Right lobe of liver (tissue), 4 donors: Measurements from ENCODE around the gene ATXN1.

Experiments
- POLR2A ChIP-seq: fragments of 450-650 bp; IDR thresholded peaks from one replicate; pipeline ENCODE4 v1.6.1; 2017; ENCODE audit warnings: antibody characterized with exemption, mild to moderate bottlenecking
- TF ChIP-seq, protein P1 (sequence below), 4 donors: fragments of 200-600 bp in 3 of 4; fragments of 450-650 bp in 1 of 4; IDR thresholded peaks; one replicate each; pipeline versions ENCODE4 v1.5.1 to v1.8.0; 2016 to 2022; ENCODE audit warnings: antibody characterized with exemption in 4 of 4, mild to moderate bottlenecking in 2 of 4
- donor health status: DM: no; HTN: no; CAD: no.
- donor health status: DM: no; HTN: no; CAD: no.
- donor health status: DM: no; HTN: yes; CAD: no.

DNA sequence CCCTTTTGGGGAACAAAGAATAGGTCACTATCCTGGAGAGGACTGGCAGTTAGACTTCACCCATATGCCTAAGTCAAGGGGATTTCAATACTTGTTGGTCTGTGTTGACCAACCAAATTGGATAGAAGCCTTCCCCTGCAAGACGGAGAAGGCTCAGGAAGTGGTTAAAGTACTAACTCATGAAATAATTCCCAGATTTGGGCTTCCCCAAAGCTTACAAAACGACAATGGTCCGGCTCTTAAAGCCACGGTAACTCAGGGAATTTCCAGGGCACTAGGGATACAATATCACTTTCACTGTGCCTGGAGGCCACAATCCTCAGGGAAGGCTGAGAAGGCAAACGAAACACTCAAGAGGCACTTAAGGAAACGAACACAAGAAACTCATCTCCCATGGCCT lies 299.8 kb downstream of the ATXN1 start:
- TF ChIP-seq, protein P1, sequence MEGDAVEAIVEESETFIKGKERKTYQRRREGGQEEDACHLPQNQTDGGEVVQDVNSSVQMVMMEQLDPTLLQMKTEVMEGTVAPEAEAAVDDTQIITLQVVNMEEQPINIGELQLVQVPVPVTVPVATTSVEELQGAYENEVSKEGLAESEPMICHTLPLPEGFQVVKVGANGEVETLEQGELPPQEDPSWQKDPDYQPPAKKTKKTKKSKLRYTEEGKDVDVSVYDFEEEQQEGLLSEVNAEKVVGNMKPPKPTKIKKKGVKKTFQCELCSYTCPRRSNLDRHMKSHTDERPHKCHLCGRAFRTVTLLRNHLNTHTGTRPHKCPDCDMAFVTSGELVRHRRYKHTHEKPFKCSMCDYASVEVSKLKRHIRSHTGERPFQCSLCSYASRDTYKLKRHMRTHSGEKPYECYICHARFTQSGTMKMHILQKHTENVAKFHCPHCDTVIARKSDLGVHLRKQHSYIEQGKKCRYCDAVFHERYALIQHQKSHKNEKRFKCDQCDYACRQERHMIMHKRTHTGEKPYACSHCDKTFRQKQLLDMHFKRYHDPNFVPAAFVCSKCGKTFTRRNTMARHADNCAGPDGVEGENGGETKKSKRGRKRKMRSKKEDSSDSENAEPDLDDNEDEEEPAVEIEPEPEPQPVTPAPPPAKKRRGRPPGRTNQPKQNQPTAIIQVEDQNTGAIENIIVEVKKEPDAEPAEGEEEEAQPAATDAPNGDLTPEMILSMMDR (IDR thresholded peaks at IDR 0.05), result no peak
- no peak for TF ChIP-seq POLR2A
